Activated T-cell treated with anti-CD3 and anti-CD28 coated beads for 4 hours (primary cell): ENCODE data around the gene SF3B4.
"Not testable (repeated sequence)": the region's sequence is repeated elsewhere in the genome, so short reads cannot be mapped to it uniquely, and the experiment has no call there.

ENCODE experiments used
- DNase-seq: peaks from one replicate; pipeline ENCODE4 v3.0.0-alpha.2; 2020

Gene SF3B4, protein sequence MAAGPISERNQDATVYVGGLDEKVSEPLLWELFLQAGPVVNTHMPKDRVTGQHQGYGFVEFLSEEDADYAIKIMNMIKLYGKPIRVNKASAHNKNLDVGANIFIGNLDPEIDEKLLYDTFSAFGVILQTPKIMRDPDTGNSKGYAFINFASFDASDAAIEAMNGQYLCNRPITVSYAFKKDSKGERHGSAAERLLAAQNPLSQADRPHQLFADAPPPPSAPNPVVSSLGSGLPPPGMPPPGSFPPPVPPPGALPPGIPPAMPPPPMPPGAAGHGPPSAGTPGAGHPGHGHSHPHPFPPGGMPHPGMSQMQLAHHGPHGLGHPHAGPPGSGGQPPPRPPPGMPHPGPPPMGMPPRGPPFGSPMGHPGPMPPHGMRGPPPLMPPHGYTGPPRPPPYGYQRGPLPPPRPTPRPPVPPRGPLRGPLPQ

GRCh38 chr1:149927563-149928400 is at the start of gene SF3B4:
Gene SF3B4 (minus strand): TSS chr1:149927803. CDS start chr1:149927759, 44 bp downstream.
- peak; percentile 90 for DNase-seq

GRCh38 chr1:149977345-149977744 is 49.7 kb upstream of the SF3B4 start:
- DNase-seq, result no peak

DNA sequence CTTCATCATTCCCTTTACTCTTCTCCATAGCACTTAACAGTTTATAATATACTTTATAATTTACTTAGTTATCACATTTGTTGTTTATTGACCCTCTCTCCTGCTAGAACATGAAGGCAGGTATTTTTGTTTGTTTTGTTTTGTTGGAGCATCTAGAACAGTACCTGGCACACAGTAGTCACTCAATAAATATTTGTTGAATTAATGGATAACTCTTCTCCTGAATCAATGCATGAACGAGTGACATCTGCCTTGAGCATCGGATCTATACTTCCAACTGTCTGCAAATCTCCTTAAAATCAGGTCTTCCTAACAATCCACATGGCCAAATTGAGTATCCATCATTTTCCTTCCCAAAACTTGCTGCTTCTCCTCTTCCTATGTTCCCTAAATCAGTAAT is 44.9 kb upstream of the SF3B4 start:
- no peak for DNase-seq

DNA sequence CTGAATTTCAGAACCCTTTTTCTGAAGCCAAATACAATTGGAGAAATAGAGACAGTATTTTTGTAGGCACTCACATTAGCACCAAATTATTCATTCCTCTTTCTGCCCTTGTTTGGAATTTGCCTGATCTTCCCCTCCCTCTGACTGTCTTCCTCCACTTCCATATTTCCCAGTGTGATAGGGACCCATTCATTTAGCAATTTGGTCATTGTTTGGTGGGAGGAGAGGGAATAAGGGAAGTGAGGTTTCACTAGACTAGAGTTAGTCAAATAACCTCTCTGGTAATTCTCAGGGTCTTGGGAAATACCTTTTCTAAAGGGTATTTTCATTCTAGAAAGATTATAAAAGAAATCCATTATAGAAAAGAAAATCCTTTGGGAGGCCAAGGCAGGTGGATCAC is 40.0 kb upstream of the SF3B4 start:
- no peak for DNase-seq

GRCh38 chr1:149967041-149967440 is 39.4 kb upstream of the SF3B4 start:
- no peak for DNase-seq

DNA sequence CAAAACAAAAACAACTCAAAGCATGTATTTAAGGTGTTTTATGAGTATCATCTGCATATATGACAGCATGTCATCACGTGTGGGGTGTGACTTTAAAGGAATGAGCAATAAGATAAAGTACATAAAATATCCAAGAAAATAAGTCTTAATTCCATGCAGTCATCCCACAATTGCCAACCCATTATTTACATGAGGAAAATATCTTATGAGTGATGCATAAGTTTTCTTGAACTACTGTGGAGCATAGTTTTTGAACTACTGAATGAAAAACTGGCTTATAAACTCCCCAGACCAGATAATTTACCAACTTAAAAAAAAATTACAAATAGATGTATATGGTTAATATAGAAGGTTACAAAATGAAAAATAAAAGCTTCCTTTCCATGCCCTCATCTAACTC is 38.8 kb upstream of the SF3B4 start:
- no peak for DNase-seq

GRCh38 chr1:149965440-149965839 is 37.8 kb upstream of the SF3B4 start:
- DNase-seq, result no peak

DNA sequence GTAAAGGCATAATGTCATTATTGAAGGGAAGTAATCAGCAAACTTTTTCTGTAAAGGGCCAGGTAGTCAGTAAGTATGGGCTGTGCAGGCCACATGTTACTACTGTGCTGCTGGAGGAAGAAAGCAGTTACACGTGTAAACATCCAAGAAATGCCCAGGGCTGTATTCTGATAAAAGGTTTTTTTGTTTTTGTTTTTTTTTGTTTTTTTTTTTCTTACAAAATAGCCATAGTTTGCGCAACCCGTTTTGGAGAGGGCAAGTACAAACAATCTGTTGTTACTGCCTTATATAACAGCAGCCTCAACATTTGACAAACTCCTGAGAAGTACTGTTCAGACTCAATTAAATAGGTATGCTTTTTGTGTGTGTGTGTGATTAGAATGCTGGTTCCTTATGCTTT is 35.8 kb upstream of the SF3B4 start:
- no peak for DNase-seq

- DNase-seq, result no peak
Measured at GRCh38 chr1:149962736-149963135, 35.1 kb upstream of the SF3B4 start.

DNA sequence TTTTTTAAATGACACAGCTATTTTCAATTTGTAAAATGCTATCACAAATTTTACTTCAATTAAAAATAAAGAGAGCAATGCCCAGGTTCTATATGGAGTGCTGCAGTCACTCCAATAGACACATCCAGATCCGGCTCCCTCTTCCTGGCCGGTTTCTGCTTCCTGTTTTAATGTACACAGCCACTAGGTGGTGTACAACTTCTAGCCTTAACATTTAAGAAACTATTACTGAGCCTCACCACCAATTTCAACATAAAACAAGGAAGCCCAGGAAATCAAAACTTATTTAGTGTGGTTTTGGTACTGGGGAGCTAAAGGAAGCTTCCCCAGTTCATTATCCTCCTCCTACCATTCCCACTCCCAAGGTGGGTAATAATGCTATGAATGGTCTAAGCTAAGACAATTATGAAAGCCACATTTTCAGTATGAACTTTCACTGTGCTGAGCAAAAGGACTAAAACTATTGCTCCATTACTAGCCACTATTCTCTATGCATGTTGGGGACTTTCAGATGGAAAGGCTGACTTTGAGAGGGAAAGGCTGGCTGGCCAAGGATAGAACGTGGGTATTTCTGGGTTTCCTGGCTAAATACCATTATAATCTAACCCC is 34.5 kb upstream of the SF3B4 start:
- peak; percentile 42 for DNase-seq

DNA sequence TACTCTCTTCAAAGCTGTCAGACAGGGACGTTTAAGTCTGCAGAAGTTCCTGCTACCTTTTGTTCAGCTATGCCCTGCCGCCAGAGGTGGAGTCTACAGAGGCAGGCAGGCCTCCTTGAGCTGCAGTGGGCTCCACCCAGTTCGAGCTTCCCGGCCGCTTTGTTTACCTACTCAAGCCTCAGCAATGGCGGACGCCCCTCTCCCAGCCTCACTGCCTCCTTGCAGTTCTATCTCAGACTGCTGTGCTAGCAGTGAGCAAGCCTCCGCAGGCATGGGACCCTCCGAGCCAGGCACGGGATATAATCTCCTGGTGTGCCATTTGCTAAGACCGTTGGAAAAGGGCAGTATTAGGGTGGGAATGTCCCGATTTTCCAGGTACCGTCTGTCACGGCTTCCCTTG is 29.9 kb upstream of the SF3B4 start:
- DNase-seq, result not testable (repeated sequence)

GRCh38 chr1:149949911-149950310 is 22.3 kb upstream of the SF3B4 start:
- DNase-seq, result no peak

GRCh38 chr1:149945206-149945605 is 17.6 kb upstream of the SF3B4 start:
- DNase-seq, result no peak

- no peak for DNase-seq
Measured at GRCh38 chr1:149942885-149943284, 15.3 kb upstream of the SF3B4 start.

DNA sequence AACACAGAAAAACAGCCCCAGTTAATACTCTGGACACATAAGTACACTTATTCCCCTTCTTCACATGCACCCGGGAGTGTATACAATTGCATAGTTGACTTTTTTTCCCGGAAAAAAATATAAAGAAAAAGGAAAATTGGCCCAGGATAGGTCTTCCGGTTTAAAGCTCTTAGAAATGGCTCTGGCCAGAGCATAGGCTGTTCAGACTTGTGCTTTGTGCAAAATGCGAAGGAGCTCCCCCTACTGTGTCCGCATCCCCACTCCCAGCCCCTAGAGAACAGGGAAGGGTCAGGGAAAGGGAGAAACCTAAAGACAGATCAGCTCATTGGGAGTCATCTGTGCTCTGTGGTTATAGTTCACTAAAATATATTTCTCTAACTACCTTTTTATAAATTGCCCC is 14.6 kb upstream of the SF3B4 start:
- DNase-seq, result no peak

DNA sequence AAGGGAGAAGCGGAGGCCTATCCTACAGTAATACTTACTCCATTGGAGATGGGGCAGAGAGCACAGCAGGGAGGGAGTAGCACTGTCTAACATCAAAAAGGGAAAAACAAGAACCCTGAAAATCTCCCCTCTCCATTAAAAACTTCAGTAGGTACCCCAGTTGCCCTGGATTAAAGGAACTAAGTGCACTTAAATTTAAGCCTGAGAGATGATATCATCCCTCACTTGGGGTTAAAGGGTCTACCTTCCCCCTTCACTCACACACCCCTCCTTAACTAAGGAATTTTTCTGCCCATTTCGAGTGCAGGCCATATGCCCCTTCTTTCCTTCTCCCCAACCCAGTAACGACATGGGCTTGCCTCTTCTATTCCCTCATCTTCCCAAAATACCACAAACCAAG is 12.8 kb upstream of the SF3B4 start:
- DNase-seq, result no peak

GRCh38 chr1:149938668-149939003 is 11.0 kb upstream of the SF3B4 start:
- DNase-seq, result not testable (repeated sequence)

DNA sequence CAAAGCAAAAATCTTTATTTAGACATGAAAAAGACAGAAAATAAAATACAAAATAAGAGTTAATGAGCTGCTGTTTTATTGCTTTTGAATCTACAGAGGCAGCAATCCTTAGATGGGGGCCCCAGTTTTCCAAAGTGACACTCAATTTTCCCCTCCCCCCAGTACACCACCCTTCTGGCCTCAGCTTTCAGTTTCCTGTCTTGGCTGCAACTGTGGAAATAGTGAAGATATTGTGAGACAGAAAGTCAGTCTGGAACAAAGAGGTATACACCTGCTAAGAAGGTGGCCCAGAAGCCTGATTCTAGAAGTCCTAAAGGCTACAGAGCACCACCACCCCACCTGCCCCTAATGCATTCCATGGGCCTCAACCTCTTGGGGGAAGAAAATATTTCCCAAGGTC is 10.2 kb upstream of the SF3B4 start:
- no peak for DNase-seq

DNA sequence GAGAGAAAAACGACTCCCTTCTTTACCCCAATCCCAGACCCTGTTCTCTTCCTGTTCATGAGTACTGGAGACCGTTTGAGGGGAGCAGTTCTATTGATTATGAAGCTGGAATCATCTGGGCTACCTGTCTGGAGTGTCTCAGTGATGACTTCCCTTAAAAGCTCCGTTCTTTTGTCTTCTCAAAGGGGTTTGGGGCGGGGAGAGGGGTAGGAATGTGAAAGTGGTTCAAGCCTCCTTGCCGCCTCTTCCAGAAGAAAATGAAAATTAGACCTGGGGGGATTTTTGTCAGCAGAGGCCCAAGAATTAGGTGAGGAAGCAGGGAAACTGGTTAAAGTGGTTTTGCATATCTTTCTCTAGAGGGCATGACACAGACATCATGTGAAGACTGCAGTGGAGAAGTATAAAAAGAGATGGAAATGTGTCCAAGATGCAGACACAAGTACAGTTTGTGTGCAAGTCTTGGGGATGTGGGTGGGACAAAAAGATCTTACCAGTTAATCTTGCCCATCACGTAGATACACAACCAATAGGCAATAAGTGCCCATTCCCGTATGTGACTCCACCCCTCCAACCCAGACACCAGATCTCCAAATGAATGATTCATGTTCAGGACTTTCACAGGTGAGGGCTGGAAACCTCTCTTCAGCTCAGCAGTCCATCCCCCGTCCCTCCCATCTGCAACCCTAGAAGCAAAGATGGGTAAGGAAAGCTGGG is 9.5 kb upstream of the SF3B4 start:
- DNase-seq, result no peak

- DNase-seq, result no peak
Measured at GRCh38 chr1:149936170-149936991, 8.8 kb upstream of the SF3B4 start, which contains the start of gene MTMR11. Gene MTMR11 (minus strand): TSS chr1:149936879. CDS start chr1:149936647, 232 bp downstream.

DNA sequence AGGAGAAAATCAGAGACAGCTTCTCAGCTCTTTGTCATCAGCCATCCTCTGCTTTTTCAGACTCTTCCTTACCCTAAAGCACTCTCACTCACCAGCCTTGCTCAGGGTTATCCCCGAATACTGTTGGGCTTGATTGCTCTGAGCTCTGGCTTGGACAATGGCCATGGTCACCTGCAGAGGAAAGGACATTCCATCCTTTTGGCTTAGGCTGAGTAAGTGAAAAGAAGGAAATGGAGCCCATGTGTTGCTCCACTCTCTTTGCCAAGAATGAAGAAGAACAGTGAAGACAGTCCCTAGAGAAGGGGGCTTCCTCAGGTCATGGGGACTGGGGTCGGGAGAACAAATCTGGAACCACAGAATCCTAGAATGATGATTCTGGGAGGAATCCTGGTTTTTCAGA is 6.8 kb upstream of the SF3B4 start:
- DNase-seq, result no peak

DNA sequence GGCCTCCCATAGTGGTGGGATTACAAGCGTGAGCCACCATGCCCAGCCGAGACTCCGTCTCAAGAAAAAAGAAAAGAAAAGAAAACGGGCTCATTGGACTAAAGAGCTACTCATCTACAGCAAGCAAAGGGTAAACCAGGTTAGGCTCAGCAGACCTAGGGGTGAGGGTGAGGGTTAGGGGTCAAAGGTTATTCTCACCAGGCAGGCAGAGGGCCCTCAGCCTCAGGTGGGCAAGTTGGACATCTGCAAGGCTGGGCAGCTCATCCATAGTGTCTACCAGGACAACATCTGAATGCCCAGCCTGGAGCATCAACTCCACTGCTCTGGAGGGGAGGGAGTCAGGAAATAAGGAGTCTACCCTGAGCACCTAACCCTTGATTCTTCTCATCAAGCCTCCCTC is 5.6 kb upstream of the SF3B4 start:
- no peak for DNase-seq
